ENCODE data around the gene KIAA1755. TPM values are rescaled to one million over a fixed set of nuclear protein-coding genes. Genes with fewer than 3 reads are reported as not detected.

The KIAA1755 gene
- polyA plus RNA-seq, 1 of the 3 experiments (the other 2 are of a cell fraction) = 0.54 TPM

DNA sequence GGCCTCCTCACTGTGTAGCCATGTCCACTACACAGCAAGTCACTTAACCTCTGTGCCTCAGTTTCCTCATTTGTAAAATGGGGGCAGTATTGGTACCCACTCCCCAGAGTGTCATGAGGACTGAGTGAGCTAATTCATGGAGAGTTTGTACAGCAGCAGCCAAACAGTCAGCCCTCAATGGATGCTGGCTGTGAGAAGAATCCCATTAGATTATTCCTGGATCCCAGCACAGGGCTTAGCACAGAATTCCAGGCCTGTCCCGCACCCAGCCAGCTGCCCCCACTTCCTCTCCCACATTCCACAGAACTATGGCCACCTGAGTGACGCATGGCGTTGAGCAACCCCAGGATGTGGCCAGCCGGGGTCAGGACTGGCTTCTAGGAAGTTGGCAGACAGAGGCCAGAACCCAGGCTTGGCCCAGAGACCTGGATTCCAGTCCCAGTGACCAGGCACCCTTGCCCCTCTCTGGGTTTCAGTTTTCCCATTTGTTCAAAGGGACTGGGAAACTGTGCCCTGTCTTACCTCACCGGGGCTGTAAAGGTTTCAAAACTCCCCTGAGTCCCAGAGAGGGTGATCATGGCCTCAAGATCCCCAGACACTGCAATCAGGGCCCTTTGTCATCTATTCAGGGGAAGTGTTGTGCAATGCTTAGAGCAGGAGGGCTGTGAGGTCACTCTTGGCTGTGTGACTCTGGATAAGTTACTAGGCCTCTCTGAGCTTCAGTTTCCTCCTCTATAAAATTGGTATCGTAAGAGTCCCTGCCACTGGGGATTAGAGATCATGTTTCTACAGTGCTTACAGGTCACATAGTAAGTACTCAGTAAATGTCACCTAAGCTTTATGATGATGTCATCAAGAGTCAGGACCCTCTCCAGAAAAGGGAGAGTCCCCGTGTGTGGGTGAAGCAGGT lies 92.4 kb downstream of the KIAA1755 start (continued):
- TF ChIP-seq, protein P1, sequence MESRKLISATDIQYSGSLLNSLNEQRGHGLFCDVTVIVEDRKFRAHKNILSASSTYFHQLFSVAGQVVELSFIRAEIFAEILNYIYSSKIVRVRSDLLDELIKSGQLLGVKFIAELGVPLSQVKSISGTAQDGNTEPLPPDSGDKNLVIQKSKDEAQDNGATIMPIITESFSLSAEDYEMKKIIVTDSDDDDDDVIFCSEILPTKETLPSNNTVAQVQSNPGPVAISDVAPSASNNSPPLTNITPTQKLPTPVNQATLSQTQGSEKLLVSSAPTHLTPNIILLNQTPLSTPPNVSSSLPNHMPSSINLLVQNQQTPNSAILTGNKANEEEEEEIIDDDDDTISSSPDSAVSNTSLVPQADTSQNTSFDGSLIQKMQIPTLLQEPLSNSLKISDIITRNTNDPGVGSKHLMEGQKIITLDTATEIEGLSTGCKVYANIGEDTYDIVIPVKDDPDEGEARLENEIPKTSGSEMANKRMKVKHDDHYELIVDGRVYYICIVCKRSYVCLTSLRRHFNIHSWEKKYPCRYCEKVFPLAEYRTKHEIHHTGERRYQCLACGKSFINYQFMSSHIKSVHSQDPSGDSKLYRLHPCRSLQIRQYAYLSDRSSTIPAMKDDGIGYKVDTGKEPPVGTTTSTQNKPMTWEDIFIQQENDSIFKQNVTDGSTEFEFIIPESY (IDR thresholded peaks at IDR 0.05; ENCODE audit: borderline replicate concordance, low read depth) = no peak; the same call in 1 of the 2 replicates
- TF ChIP-seq ELF1 (IDR thresholded peaks at IDR 0.05) (peak; percentile 57), GATA2 (CRISPR knock-in tag; IDR thresholded peaks at IDR 0.05) (no peak), NRF1 (IDR thresholded peaks at IDR 0.05; ENCODE audit: low read depth, low read length) (no peak), TCF12 (IDR thresholded peaks at IDR 0.05) (peak; percentile 97), POLR2AphosphoS5 (IDR thresholded peaks at IDR 0.05; ENCODE audit: low read depth, low read length) (peak; percentile 69; the same call in 1 of the 2 replicates), YY1 (IDR thresholded peaks at IDR 0.05; ENCODE audit: low read depth) (0 out of 2 replicates have a peak, but pooled peaks have one; percentile 19), RCOR1 (IDR thresholded peaks at IDR 0.05; ENCODE audit: low read length) (no peak), TEAD4 (IDR thresholded peaks at IDR 0.05; ENCODE audit: borderline replicate concordance, insufficient read depth) (peak; percentile 95)
- TF ChIP-seq, protein P2, sequence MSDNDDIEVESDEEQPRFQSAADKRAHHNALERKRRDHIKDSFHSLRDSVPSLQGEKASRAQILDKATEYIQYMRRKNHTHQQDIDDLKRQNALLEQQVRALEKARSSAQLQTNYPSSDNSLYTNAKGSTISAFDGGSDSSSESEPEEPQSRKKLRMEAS (IDR thresholded peaks at IDR 0.05; ENCODE audit: low read depth) = peak; percentile 81
- TF ChIP-seq, protein P3, sequence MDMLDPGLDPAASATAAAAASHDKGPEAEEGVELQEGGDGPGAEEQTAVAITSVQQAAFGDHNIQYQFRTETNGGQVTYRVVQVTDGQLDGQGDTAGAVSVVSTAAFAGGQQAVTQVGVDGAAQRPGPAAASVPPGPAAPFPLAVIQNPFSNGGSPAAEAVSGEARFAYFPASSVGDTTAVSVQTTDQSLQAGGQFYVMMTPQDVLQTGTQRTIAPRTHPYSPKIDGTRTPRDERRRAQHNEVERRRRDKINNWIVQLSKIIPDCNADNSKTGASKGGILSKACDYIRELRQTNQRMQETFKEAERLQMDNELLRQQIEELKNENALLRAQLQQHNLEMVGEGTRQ (IDR thresholded peaks at IDR 0.05; ENCODE audit: borderline replicate concordance, low read depth, low read length) = no peak

DNA sequence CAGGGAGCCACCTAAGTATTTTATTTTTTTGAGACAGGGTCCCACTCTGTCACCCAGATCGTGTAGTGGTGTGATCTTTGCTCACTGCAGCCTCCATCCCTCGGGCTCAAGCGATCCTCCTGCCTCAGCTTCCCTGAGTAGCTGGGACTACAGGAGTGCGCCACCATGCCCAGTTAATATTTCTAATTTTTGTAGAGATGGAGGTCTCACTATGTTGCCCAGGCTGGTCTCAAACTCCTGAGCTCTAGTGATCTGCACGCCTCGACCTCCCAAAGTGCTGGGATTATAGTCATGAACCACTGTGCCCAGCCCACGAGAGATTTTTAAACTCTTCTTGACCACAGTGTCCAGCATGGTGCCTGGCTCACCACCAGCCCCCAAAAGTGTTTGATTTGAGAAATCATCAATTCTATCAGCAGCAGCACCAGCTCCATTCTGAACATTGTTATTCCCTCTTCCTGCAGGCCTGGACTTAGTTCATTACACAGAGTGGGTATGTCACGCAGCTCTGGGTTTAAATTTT lies 93.1 kb downstream of the KIAA1755 start:
- Histone ChIP-seq H3K9ac (peak overlapping the region; percentile 36; the same call in 1 of the 2 replicates), H3K9me3 (no peaks in the 10 kb centered on the region), H3K27me3 (ENCODE audit: insufficient read depth) (no peaks in the 10 kb centered on the region), H3K4me1 (ENCODE audit: control insufficient read depth in 1 of 2, insufficient read depth in 2 of 2, low read depth in 1 of 2, low read length in 1 of 2) (peaks cover 34 to 43% of the 10 kb centered on the region in 2 experiments), H3K9me2 (no peaks in the 10 kb centered on the region), H2AFZ (ENCODE audit: low read depth) (no peak overlapping the region), H3K27ac (ENCODE audit: low read depth in 2 of 2, low read length in 1 of 2) (peak overlapping the region in 1 of 2 experiments; percentile 76; a peak in 3 of 4 replicates), H3K4me3 (ENCODE audit: low read depth in 2 of 2, low read length in 1 of 2) (no peak overlapping the region), H4K20me1 (ENCODE audit: insufficient read depth) (no peaks in the 10 kb centered on the region), H3F3A (replicated peaks; ENCODE audit: insufficient read depth) (peaks cover 30% of the 10 kb centered on the region), H3K36me3 (replicated peaks in 1 of 2; ENCODE audit: control insufficient read depth in 1 of 2, insufficient read depth in 2 of 2, low read length in 1 of 2) (peaks cover 0 to 4% of the 10 kb centered on the region in 2 experiments), H3K79me2 (ENCODE audit: insufficient read depth) (peaks cover 33% of the 10 kb centered on the region), H3K4me2 (0 out of 2 replicates have a peak overlapping the region, but pooled peaks have one; percentile 18)
- WGBS (ENCODE audit: low lambda C conversion rate) = 84% methylated on average over 8 of the region's 8 CpGs
- no peak for DNase-seq
- CTCF ChIA-PET = interaction anchor here (0.7 to 8.1 kb wide), 14 partner anchors 10 to 603 kb away, joined by 3 to 63 read pairs (median 4); partner anchors contain the start of gene VSTM2L
- POLR2A ChIA-PET = no interaction called here
- TF ChIP-seq RXRA (IDR thresholded peaks at IDR 0.05; ENCODE audit: borderline replicate concordance, low read depth) = no peak
- no peak for TF ChIP-seq SMC3 (IDR thresholded peaks at IDR 0.05; ENCODE audit: low read depth, low read length)
- no peak for TF ChIP-seq RAD21 (IDR thresholded peaks at IDR 0.05; ENCODE audit: low read length)
- TF ChIP-seq ELF1 (IDR thresholded peaks at IDR 0.05) = no peak
- TF ChIP-seq TCF12 (IDR thresholded peaks at IDR 0.05) = no peak
- TF ChIP-seq MEF2A (IDR thresholded peaks at IDR 0.05; ENCODE audit: borderline replicate concordance, low read depth) = no peak
- TF ChIP-seq, protein P4, sequence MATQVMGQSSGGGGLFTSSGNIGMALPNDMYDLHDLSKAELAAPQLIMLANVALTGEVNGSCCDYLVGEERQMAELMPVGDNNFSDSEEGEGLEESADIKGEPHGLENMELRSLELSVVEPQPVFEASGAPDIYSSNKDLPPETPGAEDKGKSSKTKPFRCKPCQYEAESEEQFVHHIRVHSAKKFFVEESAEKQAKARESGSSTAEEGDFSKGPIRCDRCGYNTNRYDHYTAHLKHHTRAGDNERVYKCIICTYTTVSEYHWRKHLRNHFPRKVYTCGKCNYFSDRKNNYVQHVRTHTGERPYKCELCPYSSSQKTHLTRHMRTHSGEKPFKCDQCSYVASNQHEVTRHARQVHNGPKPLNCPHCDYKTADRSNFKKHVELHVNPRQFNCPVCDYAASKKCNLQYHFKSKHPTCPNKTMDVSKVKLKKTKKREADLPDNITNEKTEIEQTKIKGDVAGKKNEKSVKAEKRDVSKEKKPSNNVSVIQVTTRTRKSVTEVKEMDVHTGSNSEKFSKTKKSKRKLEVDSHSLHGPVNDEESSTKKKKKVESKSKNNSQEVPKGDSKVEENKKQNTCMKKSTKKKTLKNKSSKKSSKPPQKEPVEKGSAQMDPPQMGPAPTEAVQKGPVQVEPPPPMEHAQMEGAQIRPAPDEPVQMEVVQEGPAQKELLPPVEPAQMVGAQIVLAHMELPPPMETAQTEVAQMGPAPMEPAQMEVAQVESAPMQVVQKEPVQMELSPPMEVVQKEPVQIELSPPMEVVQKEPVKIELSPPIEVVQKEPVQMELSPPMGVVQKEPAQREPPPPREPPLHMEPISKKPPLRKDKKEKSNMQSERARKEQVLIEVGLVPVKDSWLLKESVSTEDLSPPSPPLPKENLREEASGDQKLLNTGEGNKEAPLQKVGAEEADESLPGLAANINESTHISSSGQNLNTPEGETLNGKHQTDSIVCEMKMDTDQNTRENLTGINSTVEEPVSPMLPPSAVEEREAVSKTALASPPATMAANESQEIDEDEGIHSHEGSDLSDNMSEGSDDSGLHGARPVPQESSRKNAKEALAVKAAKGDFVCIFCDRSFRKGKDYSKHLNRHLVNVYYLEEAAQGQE (IDR thresholded peaks at IDR 0.05; ENCODE audit: low read depth, low read length) = no peak
- no peak for TF ChIP-seq GABPA (IDR thresholded peaks at IDR 0.05; ENCODE audit: low read depth)
- TF ChIP-seq NRF1 (IDR thresholded peaks at IDR 0.05; ENCODE audit: low read depth, low read length) = no peak

Data from SK-N-SH (cell line).